ENCODE data around the gene CBARP.

The CBARP gene

GRCh38 chr19:1275976-1276627 is 38.3 kb upstream of the CBARP start:
- in situ Hi-C loops (cut with MboI; ENCODE audit: low sequenced_read_pairs), result no loop called here

DNA sequence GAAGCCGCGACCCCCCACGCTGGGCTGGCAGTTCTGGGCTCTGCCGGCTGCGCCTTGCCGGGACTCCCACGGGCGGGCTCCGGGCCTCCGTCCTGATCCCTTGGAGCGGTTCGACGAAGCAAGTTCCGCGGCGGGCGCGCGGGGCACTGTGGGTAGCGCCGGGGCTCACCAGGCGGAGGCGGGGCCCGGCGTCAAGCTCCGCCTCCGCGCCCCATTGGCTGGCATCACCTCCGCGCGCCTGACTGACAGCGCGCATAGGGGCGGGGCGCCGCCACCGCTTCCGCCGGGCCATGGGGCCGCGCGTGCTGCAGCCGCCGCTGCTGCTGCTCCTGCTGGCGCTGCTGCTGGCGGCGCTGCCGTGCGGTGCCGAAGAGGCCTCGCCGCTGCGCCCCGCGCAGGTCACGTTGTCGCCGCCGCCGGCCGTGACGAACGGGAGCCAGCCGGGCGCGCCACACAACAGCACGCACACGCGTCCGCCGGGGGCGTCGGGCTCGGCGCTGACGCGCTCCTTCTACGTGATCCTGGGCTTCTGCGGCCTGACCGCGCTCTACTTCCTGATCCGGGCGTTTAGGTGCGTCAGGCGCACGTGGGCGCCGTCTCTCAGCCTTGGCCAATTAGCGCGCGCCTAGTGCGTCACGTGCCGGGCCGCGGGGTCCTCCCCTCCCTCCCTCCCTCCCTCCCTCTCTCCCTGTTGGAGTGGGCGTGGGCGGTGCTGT is 37.6 kb upstream of the CBARP start, which contains the start of gene FAM174C:
Gene FAM174C (plus strand): TSS at position 271 of the 716 bp plus-strand sequence. CDS start 20 bp downstream, at position 291.
- in situ Hi-C loops (cut with MboI; ENCODE audit: low sequenced_read_pairs), result no loop called here

GRCh38 chr19:1274852-1275259 is 37.1 kb upstream of the CBARP start:
- in situ Hi-C loops (cut with MboI; ENCODE audit: low sequenced_read_pairs), result no loop called here

DNA sequence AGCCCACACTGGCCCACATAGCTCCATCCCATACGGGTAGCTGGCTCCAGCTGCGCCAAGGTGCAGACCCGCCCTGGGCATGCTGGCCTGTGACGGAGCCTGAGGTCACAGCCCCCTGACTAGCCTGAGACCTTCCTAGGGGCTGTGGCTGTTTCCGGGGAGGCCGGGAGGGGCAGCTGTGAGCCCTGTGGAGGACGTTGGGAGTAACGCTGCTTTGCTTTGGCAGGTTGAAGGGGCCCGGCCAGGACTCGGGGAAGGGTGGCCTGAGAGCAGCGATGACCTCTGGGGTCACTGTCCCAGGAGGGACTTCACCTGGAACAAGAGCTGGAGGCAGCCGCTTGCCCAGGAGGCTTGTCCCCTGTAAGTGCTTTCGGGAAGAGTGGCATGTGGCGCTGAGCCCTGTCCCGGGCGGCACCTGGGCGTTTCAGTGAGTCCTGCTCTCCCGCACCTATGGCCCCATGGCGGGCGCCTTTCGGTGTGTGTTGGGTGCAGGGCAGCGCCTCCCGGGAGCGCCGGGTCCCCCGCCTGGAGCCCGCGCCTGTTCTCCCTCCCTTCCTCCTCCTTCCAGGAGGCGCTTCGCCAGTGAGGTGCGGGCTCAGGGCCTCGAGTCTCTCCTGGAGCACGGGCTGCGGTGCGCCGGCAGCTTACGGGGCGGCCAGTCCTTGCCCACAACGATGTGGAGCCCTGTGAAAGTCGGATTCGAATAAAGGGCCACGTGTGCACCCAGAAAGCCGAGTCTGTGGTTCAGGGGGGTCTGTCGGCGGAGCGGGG is 36.5 kb upstream of the CBARP start:
- in situ Hi-C loops (cut with MboI; ENCODE audit: low sequenced_read_pairs), result no loop called here

DNA sequence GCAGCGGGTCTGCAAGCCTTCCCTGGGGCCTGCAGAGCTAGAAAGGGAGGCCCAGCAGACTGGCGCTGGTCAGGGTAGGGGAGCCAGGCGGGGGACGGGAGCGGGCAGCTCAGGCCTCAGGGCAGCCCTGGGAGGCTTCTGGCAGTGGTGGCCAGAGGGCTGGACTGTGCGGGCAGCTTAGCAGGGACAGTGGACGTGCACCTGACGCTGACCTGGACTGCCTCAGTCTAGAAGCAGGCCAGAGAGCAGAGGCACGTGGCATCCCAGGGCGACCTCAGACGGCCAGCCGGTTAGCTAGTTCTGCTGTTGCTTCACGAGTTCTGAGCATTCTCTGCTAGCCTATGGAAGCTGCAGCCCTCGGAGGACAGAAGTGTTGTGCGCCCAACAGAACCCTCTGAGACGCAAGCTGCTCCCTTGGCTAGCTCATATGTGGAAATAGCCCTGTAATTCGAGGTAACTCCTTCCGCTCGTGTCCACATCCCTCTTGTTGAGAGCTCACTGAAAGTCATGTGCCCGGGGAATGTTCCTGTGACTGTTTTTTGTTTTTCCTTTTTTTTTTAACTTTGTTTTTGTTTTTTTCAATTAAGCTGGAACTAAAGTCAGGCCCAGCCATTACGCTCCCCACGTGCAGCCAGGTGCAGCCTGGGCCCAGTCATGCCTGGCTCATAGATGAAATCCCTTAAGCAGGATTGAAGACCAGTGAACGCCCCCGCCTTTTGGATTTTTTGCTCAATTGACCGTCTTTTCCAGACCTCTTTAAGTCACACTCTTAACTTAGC is 35.6 kb upstream of the CBARP start:
- in situ Hi-C loops (cut with MboI; ENCODE audit: low sequenced_read_pairs), result no loop called here

- in situ Hi-C loops (cut with MboI; ENCODE audit: low sequenced_read_pairs), result no loop called here
These were observed 34.8 kb upstream of the CBARP start for GRCh38 chr19:1272423-1273262.

GRCh38 chr19:1271528-1272422 is 34.0 kb upstream of the CBARP start:
- in situ Hi-C loops (cut with MboI; ENCODE audit: low sequenced_read_pairs), result no loop called here

- in situ Hi-C loops (cut with MboI; ENCODE audit: low sequenced_read_pairs), result no loop called here
These were observed 33.2 kb upstream of the CBARP start for GRCh38 chr19:1270854-1271527.

GRCh38 chr19:1270213-1270853 is 32.5 kb upstream of the CBARP start:
- in situ Hi-C loops (cut with MboI; ENCODE audit: low sequenced_read_pairs), result no loop called here

DNA sequence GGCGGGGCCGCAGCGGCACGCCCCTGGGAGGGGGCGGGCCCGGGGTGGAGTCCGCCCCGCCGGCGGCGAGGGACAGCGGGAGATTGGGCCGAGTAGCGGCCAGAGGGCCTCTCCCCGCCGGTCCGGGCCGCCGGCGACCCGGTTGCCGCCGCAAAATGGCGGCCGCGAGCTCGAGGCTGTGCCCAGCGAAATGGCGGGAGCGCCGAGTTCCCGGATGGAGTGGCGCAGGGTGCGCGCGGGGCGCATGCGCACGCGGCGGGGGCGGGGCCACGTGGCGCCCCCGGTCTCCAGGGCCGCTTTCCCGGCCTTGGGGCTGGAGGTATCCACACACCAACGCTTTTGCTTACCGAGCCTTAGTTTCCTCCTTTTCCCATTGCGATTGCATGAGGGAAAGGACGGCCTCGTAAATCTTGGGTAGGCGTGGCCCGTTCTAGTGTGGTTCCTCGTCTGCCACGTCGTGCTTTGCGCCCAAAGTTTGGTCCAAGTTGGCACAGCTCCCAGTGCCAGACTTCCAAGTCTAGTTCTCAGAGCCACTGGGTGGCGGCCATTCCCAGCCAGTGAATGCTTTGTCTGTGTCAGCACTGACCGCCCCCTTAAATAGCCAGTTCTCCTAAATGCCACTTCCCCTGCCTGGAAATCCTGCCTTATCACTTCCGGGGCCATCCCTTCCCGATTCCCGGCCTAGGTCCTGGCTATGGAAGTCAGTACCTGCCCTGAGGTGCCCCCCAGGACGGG is 31.8 kb upstream of the CBARP start:
- in situ Hi-C loops (cut with MboI; ENCODE audit: low sequenced_read_pairs), result no loop called here

DNA sequence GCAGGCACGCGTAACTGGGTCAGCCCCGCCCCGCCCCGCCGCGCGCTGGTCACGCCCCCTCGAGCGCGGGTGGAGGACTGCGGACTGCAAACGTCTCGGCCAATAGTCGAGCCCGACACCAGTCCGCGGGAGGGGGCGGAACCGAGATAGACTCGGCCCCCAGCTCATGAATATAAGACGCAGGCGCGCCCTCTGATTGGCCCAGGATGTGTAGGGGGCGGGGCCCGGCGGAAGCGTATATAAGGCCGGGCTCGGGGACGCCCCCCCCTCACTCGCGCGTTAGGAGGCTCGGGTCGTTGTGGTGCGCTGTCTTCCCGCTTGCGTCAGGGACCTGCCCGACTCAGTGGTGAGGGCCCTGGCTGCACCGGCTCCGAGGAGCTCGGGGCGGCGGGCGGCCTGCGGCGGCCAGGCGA is 31.3 kb upstream of the CBARP start, which contains the start of gene CIRBP:
Gene CIRBP (plus strand): TSS at position 268 of the 413 bp plus-strand sequence. CDS start 1,602 bp downstream, outside the sequence.
- in situ Hi-C loops (cut with MboI; ENCODE audit: low sequenced_read_pairs), result no loop called here

DNA sequence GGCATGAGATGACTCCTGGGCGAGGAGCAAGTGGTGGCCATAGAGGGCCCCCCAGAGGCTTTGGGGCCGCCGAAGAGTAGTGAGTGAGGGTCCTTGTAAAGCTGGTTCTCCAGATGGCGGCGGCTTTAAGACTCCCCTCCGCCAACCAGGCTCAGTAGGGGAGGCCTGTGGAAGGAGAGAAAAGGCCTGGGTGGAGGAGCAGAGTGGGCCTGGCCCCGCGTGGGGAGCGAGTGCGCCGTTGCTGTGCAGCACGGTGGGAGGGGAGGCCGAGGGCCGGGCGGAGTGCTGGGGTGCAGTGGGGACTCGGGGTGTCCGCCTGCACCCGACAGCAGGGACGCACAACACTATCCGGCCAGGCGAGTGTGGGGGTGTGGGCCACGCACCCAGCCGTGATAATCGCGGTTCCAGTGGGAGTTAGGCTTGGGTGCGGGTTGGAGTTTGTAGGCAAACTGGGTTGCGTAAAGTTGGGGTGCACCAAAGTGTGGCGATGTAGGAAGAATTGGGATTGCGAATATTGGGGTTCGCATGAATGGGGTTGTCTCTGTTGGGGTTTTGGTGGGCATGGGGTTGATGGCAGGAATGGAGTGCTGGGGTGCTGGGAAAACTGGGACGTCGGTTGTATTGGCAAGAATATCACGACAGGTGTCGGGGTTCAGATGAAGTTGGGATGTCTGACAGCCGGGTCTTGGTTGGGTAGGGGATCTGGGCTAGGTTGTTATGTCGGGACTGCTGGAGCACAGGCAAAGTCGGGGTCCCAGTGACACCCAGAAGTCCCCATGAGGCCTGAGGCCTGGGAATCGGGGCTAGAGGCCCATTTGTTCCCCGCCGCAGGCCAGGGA is 30.6 kb upstream of the CBARP start:
- in situ Hi-C loops (cut with MboI; ENCODE audit: low sequenced_read_pairs), result no loop called here

DNA sequence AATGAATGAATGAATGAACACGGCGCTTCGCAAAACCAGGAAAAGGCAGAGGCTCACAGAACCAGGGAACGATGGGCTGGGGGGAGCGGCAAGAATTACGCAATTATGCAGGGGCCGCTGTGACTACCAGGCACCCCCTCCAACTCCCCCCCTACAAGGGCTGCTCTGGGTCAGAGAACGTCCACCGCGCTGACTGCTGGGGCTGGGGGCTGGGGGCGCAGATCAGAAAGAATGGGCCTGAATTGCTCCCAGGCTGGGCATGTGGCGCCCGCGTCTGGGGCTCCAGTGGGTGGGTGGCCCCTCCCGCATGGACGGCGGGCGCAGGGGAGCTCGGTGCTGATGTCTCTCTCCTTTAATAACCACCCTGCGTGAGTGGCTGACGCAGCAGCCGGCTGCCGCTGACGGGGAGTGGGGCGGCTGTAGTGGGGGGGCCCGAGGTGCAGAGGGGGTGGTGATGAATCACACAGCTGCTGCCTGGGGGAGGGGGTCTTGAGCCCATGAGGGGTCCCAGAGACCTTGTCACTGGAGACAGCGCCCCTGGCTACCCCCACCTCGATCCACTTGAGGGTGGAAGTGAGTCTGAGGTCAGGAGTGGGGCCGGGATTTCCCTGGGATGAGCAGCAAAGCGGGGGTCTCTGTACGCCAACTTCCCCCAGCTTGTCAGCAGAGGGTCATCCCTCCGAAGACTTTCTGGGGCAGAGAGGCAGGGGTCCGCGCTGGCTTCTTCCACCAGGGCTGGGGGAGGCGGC is 29.8 kb upstream of the CBARP start:
- in situ Hi-C loops (cut with MboI; ENCODE audit: low sequenced_read_pairs), result no loop called here

DNA sequence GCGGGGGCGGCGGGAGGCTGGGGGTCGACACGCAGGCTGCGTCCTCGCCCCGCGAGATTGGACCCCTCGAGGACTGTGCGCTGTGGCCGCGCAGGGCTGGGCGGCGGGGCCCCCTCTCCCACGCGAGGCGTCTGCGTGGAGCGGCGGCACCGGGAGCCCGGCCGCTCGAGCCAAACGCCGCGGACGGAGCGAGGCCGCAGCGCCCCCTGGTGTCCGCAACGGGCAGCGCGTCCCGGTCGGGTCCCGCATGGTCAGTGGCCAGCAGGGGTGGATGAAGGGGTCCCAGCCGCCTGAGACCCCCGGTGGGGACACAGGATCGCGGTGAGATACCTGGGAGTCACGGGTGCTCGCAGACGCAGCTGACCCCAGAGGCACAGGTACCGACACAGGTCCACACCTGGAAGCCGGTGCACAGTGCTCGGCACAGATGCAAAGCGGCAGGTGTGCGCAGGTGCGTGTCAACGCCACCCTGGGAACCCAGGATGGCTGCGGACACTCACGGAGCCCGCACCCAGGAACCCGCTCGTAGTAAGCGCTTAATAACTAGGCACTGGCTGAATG is 29.2 kb upstream of the CBARP start:
- in situ Hi-C loops (cut with MboI; ENCODE audit: low sequenced_read_pairs), result no loop called here

Data from HL-60/S4 (cell line).